HG02870 (cell line): ENCODE data around the gene TRPC6.
"Not testable (repeated sequence)": the region's sequence is repeated elsewhere in the genome, so short reads cannot be mapped to it uniquely, and the experiment has no call there.

ENCODE experiments used
- ATAC-seq: cut with Tn5 transposase; IDR thresholded peaks from one replicate; pipeline ENCODE4 v1.9.1; 2021; ENCODE audit warnings: mild to moderate bottlenecking, moderate library complexity; ENCODE audit not compliant: unreplicated experiment

TRPC6 gene

DNA sequence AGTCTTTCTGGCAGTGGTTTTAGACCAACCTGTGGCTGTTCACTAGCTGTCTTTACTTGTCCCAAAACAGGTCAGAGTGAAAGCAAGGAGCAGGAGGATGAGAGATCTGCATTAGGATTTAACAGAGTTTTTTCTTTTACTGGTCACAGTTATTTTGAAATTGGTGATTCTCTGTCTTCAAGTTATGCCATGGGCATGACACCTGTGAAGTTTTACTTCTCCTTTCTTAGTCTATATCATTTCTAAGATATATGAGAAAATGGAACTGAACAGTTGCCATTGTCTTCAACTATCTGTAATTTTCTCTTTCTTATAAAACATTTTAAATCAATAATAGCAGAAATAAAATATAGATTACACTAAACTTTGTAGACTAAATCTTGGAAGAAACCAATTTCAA, 60.6 kb downstream of the TRPC6 start:
- ATAC-seq = no peak

DNA sequence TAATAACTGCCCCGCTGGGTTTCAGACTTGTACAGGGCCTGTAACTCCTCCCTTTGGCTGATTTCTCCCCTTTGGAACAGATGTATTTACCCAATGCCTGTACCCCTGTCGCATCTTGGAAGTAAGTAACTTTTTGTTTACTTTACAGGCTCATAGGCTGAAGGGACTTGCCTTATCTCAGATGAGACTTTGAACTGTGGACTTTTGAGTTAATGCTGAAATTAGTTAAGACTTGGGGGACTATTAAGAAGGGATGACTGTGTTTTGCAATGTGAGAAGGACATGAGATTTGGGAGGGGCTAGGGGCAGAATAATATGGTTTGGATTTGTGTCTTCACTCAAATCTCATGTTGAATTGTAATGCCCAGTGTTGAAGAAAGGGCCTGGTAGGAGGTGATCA, 62.0 kb downstream of the TRPC6 start:
- ATAC-seq = no peak

DNA sequence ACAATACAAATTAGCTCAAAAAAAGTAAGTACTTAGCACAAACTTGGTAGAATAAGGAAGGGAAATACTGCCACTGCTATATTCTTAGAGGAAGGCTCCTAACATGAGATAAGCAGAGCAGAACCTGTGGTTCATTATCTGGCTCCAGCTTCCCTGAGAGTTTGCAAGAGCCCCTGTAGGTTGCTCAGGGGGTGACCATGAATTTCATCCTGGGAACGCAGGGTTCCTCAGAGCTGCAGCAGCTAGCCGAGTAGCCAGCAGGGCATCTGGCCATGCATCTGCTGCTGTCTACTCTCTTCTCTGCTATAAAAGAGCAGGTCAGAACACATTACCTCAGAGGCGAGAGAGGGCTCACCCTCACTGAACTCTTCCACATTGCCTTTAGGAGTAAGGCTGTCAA, 67.3 kb downstream of the TRPC6 start:
- ATAC-seq = no peak

DNA sequence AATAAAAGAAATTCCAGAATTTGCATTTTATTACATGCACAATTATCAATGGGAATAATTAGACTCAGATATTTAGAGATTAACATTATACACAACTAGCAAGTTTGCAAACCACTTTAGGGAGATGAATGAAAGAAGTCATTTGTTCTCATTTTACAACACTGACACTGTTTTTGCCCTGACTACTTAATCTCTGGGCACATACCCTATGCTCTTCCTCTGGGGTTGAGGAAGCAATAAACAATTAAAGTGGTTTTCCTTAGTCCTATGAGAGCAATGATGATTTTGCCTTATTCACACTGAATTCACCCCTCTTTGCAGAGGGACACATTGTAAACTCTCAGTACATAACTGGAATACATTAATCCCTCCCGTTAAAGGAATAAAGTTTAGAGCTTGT, 72.7 kb downstream of the TRPC6 start:
- no peak for ATAC-seq

DNA sequence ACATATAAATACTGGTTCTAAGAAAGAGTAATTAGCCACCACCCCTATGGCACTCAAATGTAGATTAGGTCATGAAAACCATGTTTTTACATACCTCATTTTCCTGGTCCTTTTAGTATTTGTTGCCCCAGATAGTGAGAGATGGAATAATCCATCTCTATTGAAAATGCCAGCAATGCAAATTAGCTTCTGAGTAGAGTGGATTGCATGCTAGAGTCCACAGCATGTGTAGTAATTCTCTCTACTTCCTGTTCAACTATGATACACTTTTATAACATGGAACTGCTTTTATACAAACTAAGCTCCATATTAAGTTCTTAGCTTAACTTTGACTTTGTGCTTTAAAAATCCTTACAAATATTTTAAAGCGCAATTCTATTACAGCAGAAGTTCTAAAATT, 73.2 kb downstream of the TRPC6 start:
- ATAC-seq = no peak

DNA sequence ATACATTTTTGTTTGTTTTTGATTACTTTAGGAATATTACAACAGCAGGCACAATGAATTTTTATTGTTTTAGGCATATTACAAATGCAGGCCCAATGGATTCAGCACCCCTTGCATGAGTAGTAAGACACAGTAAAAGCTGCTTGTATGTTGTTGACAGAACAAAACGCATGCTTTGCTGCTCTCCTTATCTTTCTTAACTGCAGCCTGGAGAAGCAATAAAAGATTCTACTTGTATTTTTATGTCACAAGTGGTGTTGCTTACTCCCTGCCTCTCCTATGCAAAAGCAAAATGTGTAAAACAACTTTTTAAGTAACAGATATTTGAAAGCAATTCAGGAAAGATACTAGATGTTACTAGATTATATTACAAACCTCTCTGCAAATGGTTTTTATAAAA, 73.9 kb downstream of the TRPC6 start:
- no peak for ATAC-seq

DNA sequence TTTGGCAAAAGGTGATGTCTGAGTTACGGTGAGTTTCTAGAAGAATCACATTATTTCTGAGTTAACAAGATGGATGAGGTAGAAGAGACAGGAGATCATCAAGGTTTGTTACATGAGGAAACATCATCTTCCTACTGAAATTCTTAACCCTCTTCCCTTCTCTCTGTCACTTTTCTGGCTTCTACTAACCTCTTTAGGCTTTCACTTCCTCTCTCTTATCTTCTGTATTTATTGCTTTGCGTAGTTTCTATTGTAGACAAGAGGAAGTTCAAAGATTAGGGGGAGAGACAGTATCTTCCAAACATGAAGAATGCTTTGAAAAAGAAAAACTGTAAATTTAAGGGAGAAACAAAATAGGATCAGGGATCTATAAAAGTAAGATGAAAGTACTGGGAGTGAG, 75.4 kb downstream of the TRPC6 start:
- ATAC-seq = no peak

DNA sequence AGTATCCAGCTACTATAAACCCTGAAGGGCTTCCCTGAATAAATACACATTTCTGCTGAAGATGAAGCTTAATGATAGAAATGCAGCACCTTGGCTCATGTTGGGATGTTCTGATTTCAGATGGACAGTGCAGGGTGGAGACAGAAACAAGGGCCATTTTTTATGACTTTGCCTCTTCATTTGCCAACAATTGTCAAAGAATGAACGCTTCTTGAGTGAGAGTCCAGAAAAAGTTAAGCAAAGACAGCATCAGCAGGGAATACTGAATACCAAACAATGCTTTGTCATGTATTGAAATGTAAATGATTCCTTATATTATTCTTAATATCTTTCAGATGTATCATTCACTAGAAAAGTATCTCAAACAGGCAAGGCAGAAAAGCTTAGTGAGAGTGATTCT, 84.9 kb downstream of the TRPC6 start:
- no peak for ATAC-seq

DNA sequence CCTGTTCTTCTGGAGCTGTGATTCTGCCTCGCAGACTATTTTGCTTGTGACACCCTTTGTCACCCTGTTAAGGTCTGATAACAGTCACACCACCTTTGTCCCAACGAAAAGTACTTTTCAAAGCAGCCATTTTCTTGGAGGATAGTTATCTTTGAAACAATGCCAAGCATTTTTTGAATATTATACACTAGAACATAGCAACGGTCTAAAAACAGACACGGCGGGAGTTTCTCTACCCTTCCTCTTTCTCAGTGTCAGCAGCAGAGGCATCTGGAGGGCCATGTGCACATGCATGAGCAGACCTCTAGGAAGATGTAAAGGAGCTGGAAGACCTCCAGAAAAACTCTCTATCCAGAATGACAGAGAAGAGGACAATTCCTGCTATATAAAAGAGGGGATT, 86.5 kb downstream of the TRPC6 start:
- ATAC-seq = no peak

DNA sequence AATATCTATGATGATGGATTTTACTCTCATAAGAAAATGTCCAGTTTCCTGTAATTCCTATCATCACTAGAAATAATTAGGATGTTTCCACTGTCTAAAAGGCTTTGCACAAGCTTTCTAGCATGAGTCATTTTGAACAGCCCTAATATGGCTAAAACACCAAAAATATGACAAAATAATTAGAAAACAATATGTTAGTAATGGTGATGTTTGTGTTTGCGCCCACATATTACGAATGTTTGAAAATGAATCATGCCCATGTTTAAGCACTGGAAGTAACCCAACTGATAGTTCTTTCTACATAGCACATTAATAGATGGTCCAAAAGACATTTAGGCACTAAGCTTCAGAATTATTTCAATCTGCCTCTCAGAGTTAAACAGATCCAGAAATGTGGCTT, 96.0 kb downstream of the TRPC6 start:
- no peak for ATAC-seq

DNA sequence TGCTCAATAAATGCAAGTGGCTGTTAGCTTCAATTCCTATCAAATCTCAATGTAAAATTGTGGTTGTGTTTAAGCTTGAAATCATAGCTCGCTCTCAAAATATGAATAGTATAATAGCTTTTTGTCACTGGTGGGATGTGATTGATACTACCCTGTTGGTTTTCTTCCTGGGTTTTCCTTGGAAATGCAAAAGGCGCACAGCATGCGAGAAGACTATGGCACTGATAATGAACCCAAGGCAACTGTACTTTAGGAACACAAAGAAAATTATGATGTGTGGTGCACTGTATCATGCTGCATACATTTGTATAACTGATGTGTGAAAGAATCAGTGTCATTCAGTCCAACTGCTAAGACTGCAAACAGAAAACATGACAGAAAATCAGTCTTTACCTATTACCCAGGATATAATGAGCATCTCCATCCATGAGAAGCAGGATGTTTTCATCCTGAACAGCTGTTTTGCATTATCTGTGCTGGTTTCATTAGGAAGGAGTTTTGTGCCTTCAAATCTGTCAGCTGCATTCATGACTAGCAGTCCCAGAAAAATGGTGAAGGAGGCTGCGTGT, 101.2 kb downstream of the TRPC6 start:
- no peak for ATAC-seq

DNA sequence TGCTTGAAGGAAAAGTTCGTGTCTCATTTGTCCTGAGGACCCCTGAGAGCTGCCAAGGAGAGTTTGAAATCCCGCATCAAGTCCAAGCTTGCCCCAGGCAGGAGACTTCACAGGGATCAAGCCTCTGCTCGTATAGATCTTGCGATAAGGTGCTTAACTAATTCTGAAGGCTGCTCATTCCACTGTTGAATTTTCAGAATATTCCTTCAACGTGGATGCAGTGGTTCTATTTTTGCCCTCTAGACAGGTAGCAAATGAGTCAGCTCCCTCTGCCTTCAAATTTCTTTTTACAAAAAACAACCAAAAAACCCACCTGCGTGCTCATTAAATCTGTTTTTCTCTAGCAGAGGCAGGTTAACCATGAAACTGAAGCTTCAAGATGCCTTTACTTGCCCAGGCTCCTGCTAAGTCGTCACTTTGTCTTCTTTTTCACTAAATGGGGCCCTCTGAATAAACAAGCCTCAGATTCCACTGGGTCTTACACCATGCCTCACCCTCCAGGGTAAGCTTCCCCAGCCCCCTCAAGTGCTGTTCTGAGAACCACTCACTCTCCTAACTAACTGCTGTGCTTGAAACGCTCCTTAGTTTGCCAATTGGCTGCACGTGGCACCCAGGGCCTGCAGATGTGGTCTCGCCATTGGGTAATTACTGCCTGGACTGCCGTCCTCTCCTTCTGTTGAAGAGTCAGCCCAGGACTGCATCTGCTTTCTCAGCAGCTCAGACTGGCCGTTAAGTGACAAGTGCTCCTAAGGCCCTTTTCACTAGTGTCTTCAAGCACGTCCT, 105.0 kb downstream of the TRPC6 start:
- ATAC-seq = no peak

DNA sequence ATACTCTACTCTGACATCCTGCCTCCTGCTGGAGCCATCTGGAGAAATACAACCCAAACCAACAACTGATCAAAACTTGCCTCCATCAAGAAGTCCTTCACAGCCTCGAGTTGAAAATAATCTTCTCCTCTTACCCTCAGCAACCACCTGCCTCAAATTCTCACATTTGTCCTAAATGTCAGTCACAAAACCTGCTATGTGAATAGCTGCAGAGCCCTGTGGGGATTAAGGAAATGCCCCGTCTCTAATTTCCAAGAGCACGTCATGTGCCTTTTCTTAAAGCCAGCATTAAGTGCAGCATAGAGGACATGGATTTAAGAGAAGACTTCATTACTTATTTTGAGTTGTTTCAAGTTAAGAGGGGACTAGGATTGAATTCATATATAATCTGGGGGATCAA, 105.9 kb downstream of the TRPC6 start:
- no peak for ATAC-seq

DNA sequence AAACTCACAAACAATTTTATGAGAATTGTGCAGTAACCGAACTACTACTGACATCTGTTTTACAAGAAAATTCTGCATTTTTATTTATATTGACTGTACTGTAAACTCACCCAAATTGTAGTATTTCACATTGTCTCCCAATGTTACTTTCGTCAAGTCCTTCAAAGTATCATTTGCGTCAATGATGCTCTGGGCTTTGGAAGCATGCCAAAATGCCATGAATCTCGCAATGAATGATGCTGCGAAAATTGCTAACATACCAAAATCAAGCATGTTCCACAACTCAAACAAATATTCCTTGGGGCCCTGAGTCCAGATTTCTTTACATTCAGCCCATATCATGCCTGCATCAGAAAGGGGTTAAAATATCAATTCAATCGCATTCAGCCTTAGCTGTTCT, 107.6 kb downstream of the TRPC6 start:
- ATAC-seq = no peak

DNA sequence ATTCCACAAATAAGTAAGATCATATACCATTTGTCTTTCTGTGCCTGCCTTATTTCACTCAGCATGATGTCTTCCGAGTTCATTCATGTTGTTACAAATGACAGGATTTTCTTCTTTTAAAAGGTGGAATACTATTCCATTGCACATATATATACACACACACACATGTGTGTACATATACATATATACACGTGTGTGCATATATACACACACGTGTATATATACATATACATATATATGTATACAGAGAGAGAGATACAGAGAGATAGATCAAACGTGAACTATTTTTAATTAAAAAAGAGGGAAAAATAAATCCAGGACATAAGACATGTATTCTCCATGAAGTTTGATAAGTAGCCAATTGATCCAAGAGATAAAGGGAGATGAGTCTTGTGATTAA, 108.1 kb downstream of the TRPC6 start:
- no peak for ATAC-seq

DNA sequence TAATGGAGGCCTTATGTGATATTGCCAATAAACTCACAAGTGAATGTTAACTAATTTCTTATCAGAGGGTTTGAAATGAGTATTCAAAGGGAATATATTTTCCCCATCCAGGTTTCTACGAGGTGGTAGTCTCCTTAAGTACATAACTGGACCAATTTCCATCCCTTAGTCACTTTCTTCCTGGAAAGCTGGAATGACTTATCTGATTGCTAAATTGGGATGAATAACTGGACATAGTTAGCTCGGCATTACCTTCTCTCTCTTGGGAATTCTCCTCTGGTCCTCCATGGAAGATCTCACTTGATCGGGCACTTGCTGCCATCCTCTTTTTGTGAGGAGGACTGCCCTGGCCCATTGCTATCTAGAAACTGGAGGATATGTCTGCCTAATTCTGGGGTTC, 109.1 kb downstream of the TRPC6 start:
- ATAC-seq = no peak

DNA sequence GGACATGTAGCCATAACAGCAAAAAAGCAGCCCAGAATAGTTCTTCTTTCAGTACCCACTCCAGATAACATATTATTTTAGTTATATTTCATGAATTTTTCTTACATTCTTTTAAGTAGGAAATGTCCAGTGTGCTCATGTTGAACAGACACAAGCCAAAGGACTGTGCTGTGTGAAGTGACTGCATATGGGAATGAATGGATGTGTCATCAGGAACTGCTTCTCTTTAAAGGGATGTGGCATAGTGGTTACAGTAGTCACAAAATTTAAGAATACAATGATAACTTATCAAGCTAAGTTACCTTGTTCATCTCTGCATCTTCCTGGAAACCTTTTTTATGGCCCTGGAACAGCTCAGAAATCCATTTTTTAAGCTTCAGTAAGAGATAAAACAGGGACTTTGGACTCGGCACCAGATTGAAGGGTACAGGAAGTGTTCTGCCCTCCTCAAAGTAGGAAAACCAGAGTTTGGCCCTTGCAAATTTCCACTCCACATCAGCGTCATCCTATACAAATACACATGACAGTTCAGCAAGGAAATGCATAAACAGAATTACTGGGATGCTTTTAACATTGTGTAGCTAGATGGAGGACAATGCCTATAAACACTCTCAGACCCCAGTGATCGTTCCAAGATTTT, 112.8 kb downstream of the TRPC6 start:
- ATAC-seq = no peak

DNA sequence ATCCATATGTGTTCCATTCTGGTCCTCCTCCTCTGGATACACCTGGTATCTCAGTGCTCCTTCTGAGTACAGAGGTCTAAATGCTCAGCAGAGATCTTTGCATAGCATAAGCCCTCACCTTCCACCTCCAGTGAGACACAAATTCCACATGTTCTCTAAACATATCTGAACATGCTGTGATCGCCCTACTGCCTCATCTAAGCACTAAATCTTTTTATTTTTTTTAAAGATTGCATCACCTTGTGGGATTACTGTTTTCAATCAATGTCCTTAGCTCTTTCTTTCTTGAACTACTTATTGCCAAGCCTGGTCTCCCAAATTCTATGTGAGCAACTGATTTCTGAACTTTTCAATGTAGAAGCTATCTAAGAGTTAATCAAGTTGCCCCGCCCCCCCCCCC, 113.4 kb downstream of the TRPC6 start:
- no peak for ATAC-seq

DNA sequence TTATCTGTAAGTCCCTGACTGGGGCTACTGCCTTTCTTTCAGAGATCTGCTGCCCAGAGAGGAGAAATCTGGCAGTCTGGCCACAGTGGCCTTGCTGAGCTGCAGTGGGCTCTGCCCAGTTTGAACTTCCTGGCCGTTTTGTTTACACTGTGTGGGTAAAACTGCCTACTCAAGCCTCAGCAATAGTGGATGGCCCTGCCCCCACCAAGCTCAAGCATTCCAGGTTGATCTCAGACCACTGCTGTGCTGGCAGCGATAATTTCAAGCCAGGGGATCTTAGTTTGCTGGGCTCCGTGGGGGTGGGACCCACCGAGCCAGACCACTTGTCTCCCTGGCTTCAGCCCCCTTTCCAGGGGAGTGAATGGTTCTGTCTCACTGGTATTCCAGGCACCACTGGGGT, 117.5 kb downstream of the TRPC6 start:
- ATAC-seq = no peak

DNA sequence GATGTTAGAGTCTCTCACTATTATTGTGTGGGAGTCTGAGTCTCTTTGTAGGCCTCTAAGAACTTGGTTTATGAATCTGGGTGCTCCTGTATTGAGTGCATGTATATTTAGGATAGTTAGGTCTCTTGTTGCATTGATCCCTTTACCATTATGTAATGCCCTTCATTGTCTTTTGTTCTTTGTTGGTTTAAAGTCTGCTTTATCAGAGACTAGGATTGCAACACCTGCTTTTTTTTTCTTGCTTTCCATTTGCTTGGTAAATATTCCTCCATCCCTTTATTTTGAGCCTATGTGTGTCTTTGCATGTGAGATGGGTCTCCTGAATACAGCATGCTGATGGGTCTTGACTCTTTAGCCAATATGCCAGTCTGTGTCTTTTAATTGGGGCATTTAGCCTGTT, 119.4 kb downstream of the TRPC6 start:
- not testable (repeated sequence) for ATAC-seq

DNA sequence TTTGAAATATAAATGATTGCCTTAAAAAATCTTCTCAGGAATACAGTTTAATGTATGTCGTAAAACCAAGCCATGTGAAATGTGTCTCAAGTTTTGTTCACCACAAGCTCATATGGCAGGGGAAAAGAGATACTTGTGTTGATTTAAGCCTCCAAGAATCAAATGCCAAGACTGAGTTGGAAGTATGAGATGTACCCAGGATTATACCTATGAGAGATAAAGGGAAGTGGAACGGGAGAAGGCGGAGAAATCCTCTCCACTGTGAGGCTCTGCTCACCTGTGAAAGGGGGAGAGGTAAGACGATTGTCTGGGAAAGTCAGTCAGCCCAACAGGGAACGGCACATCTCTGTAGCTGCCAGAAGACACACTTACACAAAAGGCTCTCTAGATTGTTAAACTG, 124.8 kb downstream of the TRPC6 start:
- ATAC-seq = no peak

DNA sequence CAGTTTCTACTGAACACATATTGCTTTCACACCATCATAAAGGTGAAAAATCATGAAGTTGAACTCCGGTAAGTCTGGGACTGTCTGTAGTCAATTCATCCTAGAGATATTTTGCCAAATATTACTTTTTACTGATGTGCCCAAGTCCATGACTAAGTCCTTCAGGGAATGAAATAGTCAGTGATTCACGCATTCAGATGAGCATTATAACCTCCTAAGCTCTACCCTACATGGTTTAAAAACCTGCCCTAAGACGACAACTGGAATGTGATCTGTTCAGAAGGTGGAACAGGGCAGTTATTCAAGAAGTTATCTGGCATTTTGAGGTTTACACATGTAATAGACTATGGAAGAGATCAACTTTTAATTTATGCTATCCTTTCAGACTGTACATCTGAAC, 125.6 kb downstream of the TRPC6 start:
- ATAC-seq = no peak

DNA sequence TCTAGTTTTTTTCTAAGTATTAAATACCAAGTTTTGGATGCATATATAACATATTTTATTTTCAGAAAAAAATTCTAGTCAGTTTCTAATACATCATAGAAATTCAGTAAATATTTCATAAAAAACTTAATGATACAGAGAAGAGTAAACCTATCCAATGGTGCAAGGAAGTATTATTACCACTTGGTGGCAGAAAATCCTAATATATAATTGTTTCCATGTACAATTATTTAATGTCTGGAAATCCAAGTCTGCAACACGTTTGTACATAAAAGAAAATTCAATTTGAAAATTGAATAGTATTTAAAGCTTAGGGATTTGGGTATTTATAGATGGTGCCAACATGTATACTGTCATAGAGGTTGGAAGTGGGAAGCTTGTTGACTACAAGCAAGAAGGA, 127.0 kb downstream of the TRPC6 start:
- ATAC-seq = no peak
